K562 (cell line): ENCODE results near the gene CRPPA. TPM values are rescaled to one million over a fixed set of nuclear protein-coding genes. Genes with fewer than 3 reads are reported as not detected.

ENCODE experiments used
- CSDE1 ChIP-seq, 2 experiments: fragments of 450-650 bp; IDR thresholded peaks; 2 replicates each; pipeline ENCODE4 v1.6.1; 2016; ENCODE audit warnings: mild to moderate bottlenecking in 1 of 2
- EHMT2 ChIP-seq: fragments of 450-650 bp; IDR thresholded peaks from 2 replicates; pipeline ENCODE4 v1.6.1; 2018; ENCODE audit warnings: antibody characterized with exemption
- EP300 ChIP-seq: IDR thresholded peaks from 2 replicates; pipeline ENCODE4 v1.6.1; 2012; ENCODE audit warnings: low read length, improper control_type of control experiment
- FOXK2 ChIP-seq, 2 experiments: fragments of 450-650 bp; IDR thresholded peaks in 1 of 2; conservative IDR thresholded peaks in 1 of 2; 2 replicates each; pipeline ENCODE4 v1.6.1; 2016; ENCODE audit warnings: low read depth in 2 of 2, mild to moderate bottlenecking in 1 of 2
- HMG20A ChIP-seq: fragments of 450-650 bp; formaldehyde crosslinking; conservative IDR thresholded peaks from 2 replicates; pipeline ENCODE4 v1.4.0; 2020; ENCODE audit warnings: mild to moderate bottlenecking, mixed read lengths
- MXI1 ChIP-seq: IDR thresholded peaks from 2 replicates; pipeline ENCODE4 v1.6.1; 2011; ENCODE audit warnings: low read depth, mild to moderate bottlenecking, improper control_type of control experiment, low read length
- NR4A1 ChIP-seq, 2 experiments: fragments of 250-450 bp in 1 of 2; fragments of 450-650 bp in 1 of 2; sonication (Bioruptor Pico) in 1 of 2; IDR thresholded peaks; 2 replicates each; pipeline versions ENCODE4 v1.4.0 to v1.6.1; 2016 to 2020; ENCODE audit warnings: mild to moderate bottlenecking in 2 of 2, missing compliant biosample characterization in 1 of 2, missing genetic modification characterization in 1 of 2, moderate library complexity in 1 of 2
- POLR2AphosphoS2 ChIP-seq: IDR thresholded peaks from 2 replicates; pipeline ENCODE4 v1.6.1; 2012; ENCODE audit warnings: low read length, improper control_type of control experiment
- RAD21 ChIP-seq, 2 experiments: fragments of 250-450 bp in 1 of 2; fragments of 450-650 bp in 1 of 2; sonication (Bioruptor Pico) in 1 of 2; formaldehyde crosslinking in 1 of 2; IDR thresholded peaks in 1 of 2; conservative IDR thresholded peaks in 1 of 2; 2 replicates each; pipeline versions ENCODE4 v1.4.0 to v1.8.0; 2020 to 2022; ENCODE audit warnings: mild to moderate bottlenecking in 2 of 2, moderate library complexity in 1 of 2
- SIX5 ChIP-seq, 2 experiments: IDR thresholded peaks; 2 replicates each; pipeline ENCODE4 v1.6.1; 2011; ENCODE audit warnings: low read length in 2 of 2, borderline replicate concordance in 1 of 2, low read depth in 1 of 2, mild to moderate bottlenecking in 1 of 2, moderate library complexity in 1 of 2; ENCODE audit not compliant: insufficient read depth in 1 of 2
- SOX6 ChIP-seq: fragments of 450-650 bp; IDR thresholded peaks from 2 replicates; pipeline ENCODE4 v1.6.1; 2014; ENCODE audit warnings: mild to moderate bottlenecking
- SREBF2 ChIP-seq: sonication (generic); formaldehyde crosslinking; IDR thresholded peaks from 2 replicates; pipeline ENCODE4 v1.4.0; 2020; ENCODE audit warnings: mild to moderate bottlenecking, missing genetic modification reagents
- THRAP3 ChIP-seq: fragments of 450-650 bp; IDR thresholded peaks from 2 replicates; pipeline ENCODE4 v1.6.1; 2016; ENCODE audit warnings: mild to moderate bottlenecking, inconsistent platforms, borderline replicate concordance
- XRCC5 ChIP-seq: fragments of 200-400 bp; formaldehyde crosslinking; IDR thresholded peaks from 2 replicates; pipeline ENCODE4 v1.6.1; 2017; ENCODE audit warnings: low read depth, mild to moderate bottlenecking, low read length
- ZNF165 ChIP-seq: fragments of 250-450 bp; sonication (Bioruptor Pico); IDR thresholded peaks from 2 replicates; pipeline ENCODE4 v1.4.0; 2020; ENCODE audit warnings: borderline replicate concordance
- ZNF41 ChIP-seq: fragments of 250-450 bp; sonication (Bioruptor Pico); conservative IDR thresholded peaks from 2 replicates; pipeline ENCODE4 v1.4.0; 2020; ENCODE audit warnings: mild to moderate bottlenecking
- ZNF561 ChIP-seq: fragments of 450-650 bp; formaldehyde crosslinking; conservative IDR thresholded peaks from 2 replicates; pipeline ENCODE4 v1.4.0; 2020; ENCODE audit warnings: mild to moderate bottlenecking, moderate library complexity
- ZNF766 ChIP-seq: fragments of 200-800 bp; sonication (Bioruptor generic); conservative IDR thresholded peaks from 2 replicates; pipeline ENCODE4 v1.6.1; 2016; ENCODE audit warnings: missing genetic modification characterization, missing compliant biosample characterization
- ZSCAN29 ChIP-seq: fragments of 450-650 bp; IDR thresholded peaks from 2 replicates; pipeline ENCODE4 v1.6.1; 2017
- polyA plus RNA-seq, 8 experiments: library from polyadenylated mRNA; depleted of rRNA in 4 of 8; stranded (reverse) in 5 of 8; unstranded in 3 of 8; fragments of >200 nt; fragmentation: Nextera tagmentation in 2 of 8; fragmentation: Illumina TruSeq in 1 of 8; extraction: Ambion mirVana in 2 of 8; extraction: Trizol in 1 of 8; gene quantifications; 2 replicates each; pipeline versions ENCODE4 v1.2.1 to v1.2.3, GENCODE V29; 2011 to 2014; ENCODE audit warnings: inconsistent platforms in 1 of 8, missing spikeins in 1 of 8
- total RNA-seq, 7 experiments: library from RNA; depleted of rRNA in 6 of 7; stranded (reverse); fragments of >200 nt in 6 of 7; fragmentation: Illumina TruSeq in 2 of 7; extraction: Trizol in 2 of 7; gene quantifications; 2 replicates each; pipeline versions ENCODE4 v1.2.1 to v1.2.3, GENCODE V29; 2011 to 2021; ENCODE audit warnings: low replicate concordance in 1 of 7
- TF ChIP-seq, protein P1 (sequence below), 2 experiments: IDR thresholded peaks in 1 of 2; conservative IDR thresholded peaks in 1 of 2; 2 replicates each; pipeline ENCODE4 v1.6.1; 2016; ENCODE audit warnings: low read depth in 2 of 2, mild to moderate bottlenecking in 1 of 2, missing compliant biosample characterization in 1 of 2, missing genetic modification characterization in 1 of 2, moderate library complexity in 1 of 2
- TF ChIP-seq, protein P2 (sequence below): IDR thresholded peaks from 3 replicates; pipeline ENCODE4 v1.6.1; 2011; ENCODE audit warnings: borderline replicate concordance, mild to moderate bottlenecking; ENCODE audit not compliant: insufficient read length, insufficient read depth
- TF ChIP-seq, protein P3 (sequence below): fragments of 250-450 bp; sonication (Bioruptor Pico); IDR thresholded peaks from 2 replicates; pipeline ENCODE4 v1.5.0; 2020; ENCODE audit warnings: mild to moderate bottlenecking
- TF ChIP-seq, protein P4 (sequence below): fragments of 250-450 bp; sonication (Bioruptor Pico); IDR thresholded peaks from 2 replicates; pipeline ENCODE4 v1.8.0; 2021; ENCODE audit warnings: borderline replicate concordance, mild to moderate bottlenecking, moderate library complexity; ENCODE audit not compliant: poor library complexity, severe bottlenecking

The CRPPA gene
- total and polyA plus RNA-seq, 9 of the 15 experiments (the other 6 are each of a cell fraction or from before 2014, with no cell fraction given): 3.9 to 14.4 (median 7.8) TPM

DNA sequence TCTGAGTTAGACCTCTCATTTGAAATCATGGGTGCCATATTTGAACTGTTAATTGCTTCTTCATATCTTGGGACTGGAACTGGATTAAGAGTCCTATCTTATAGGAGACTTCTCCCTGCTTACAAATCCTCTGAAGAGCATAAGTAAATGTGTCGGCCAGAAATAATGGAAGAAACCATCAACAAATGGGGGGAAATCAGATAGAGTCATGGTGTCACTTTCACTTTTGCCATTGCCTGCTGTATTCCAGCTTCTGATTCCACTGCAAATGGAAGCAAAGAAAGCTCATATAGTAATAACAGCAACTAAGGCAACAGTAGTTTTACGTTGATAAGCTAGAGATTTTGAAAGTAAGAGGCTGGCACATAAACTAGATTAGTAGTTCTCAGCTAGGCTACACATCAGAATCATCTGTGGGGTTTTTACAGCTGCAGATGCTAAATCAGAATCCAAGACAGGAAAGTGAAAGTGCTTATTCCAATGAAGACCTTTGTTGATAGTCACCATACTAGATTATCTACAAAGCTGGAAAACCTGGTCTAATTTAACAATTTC, 12.3 kb upstream of the CRPPA start (continued):
- TF ChIP-seq FOXK2 (conservative IDR thresholded peaks at IDR 0.05 in 1 of 2, IDR thresholded peaks at IDR 0.05 in 1 of 2; ENCODE audit: low read depth in 2 of 2) (peak; percentile 37 to 83; a peak in 3 of 4 replicates), SIX5 (IDR thresholded peaks at IDR 0.05; ENCODE audit: borderline replicate concordance in 1 of 2, insufficient read depth in 1 of 2, low read depth in 1 of 2, low read length in 2 of 2) (no peak), POLR2AphosphoS2 (no peak), ZNF561 (CRISPR knock-in tag) (no peak), HMG20A (no peak), RAD21 (CRISPR knock-in tag; conservative IDR thresholded peaks at IDR 0.05 in 1 of 2, IDR thresholded peaks at IDR 0.05 in 1 of 2) (0 out of 4 replicates have a peak, but pooled peaks of 1 of the 2 experiments have one; percentile 2), XRCC5 (no peak), EHMT2 (peak; percentile 45; the same call in 1 of the 2 replicates), ZSCAN29 (no peak), MXI1 (no peak), CSDE1 (IDR thresholded peaks at IDR 0.05) (no peak), THRAP3 (no peak), NR4A1 (CRISPR knock-in tag; IDR thresholded peaks at IDR 0.05) (no peak), NR4A1 (tag; IDR thresholded peaks at IDR 0.05) (no peak), ZNF41 (peak; percentile 91), ZNF766 (peak; percentile 50; the same call in 1 of the 2 replicates), EP300 (no peak; the same call in 1 of the 2 replicates), ZNF165 (no peak), SOX6 (no peak), SREBF2 (CRISPR knock-in tag) (no peak)
- TF ChIP-seq, protein P1, sequence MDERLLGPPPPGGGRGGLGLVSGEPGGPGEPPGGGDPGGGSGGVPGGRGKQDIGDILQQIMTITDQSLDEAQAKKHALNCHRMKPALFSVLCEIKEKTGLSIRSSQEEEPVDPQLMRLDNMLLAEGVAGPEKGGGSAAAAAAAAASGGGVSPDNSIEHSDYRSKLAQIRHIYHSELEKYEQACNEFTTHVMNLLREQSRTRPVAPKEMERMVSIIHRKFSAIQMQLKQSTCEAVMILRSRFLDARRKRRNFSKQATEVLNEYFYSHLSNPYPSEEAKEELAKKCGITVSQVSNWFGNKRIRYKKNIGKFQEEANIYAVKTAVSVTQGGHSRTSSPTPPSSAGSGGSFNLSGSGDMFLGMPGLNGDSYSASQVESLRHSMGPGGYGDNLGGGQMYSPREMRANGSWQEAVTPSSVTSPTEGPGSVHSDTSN (CRISPR knock-in tag; IDR thresholded peaks at IDR 0.05; ENCODE audit: low read depth): no peak
- TF ChIP-seq, protein P1 (tag; conservative IDR thresholded peaks at IDR 0.05; ENCODE audit: low read depth): peak; percentile 33; the same call in 1 of the 2 replicates
- TF ChIP-seq, protein P2, sequence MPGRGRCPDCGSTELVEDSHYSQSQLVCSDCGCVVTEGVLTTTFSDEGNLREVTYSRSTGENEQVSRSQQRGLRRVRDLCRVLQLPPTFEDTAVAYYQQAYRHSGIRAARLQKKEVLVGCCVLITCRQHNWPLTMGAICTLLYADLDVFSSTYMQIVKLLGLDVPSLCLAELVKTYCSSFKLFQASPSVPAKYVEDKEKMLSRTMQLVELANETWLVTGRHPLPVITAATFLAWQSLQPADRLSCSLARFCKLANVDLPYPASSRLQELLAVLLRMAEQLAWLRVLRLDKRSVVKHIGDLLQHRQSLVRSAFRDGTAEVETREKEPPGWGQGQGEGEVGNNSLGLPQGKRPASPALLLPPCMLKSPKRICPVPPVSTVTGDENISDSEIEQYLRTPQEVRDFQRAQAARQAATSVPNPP: no peak
- TF ChIP-seq, protein P3, sequence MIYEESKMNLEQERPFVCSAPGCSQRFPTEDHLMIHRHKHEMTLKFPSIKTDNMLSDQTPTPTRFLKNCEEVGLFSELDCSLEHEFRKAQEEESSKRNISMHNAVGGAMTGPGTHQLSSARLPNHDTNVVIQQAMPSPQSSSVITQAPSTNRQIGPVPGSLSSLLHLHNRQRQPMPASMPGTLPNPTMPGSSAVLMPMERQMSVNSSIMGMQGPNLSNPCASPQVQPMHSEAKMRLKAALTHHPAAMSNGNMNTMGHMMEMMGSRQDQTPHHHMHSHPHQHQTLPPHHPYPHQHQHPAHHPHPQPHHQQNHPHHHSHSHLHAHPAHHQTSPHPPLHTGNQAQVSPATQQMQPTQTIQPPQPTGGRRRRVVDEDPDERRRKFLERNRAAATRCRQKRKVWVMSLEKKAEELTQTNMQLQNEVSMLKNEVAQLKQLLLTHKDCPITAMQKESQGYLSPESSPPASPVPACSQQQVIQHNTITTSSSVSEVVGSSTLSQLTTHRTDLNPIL (CRISPR knock-in tag): no peak
- TF ChIP-seq, protein P4, sequence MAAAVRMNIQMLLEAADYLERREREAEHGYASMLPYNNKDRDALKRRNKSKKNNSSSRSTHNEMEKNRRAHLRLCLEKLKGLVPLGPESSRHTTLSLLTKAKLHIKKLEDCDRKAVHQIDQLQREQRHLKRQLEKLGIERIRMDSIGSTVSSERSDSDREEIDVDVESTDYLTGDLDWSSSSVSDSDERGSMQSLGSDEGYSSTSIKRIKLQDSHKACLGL (CRISPR knock-in tag): no peak
